ENCODE results near the gene PTPRM. TPM values are rescaled to one million over a fixed set of nuclear protein-coding genes. Genes with fewer than 3 reads are reported as not detected.
A peak's percentile ranks its signal among the peaks of the same experiment; 100 is the strongest.

Gene PTPRM
- total and polyA plus RNA-seq, 4 donors: 61.1 to 146 (median 87.5) TPM

DNA sequence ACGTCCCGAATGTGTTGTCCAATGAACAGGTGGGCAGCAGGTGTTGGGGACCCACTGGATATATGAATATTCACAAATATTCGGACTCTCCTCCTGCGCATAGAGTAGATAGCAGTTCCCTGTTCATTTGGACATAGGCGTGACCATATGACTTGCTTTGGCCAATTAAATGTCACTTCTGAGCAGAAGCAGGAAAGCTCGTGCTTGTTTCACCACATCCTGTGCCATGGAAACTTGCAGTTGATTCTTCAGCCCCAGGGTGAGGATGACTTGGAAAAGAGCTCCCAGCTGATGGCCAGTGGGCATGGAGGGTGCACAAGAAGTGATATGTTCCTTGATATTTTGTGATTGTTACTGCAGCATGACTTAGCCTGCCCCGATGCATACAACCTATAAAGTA lies 52.6 kb downstream of the PTPRM start:
- Histone ChIP-seq H3K9me3 (ENCODE audit: control insufficient read depth in 4 of 4, insufficient read depth in 3 of 4, low read length in 3 of 4) (no peaks in the 10 kb centered on the region), H3K36me3 (ENCODE audit: control insufficient read depth in 4 of 4, insufficient read depth in 4 of 4, low read length in 4 of 4) (no peaks in the 10 kb centered on the region), H3K4me3 (no peak overlapping the region), H3K27ac (ENCODE audit: low read depth in 1 of 2, low read length in 1 of 2) (no peak overlapping the region), H3K4me1 (ENCODE audit: control insufficient read depth in 5 of 5, insufficient read depth in 5 of 5, low read length in 5 of 5) (peaks cover 7 to 46% (median 29%) of the 10 kb centered on the region in 5 donors), H3K9ac (ENCODE audit: insufficient read depth in 1 of 2, low read length in 2 of 2) (no peak overlapping the region), H3K27me3 (ENCODE audit: control insufficient read depth in 3 of 3, insufficient read depth in 3 of 3, low read length in 2 of 3) (no peaks in the 10 kb centered on the region)
- no peak for ATAC-seq (ENCODE audit: insufficient read depth, low FRiP score)
- no peak for DNase-seq
- 86% methylated on average over 7 of the region's 7 CpGs for WGBS, 2 donors
- TF ChIP-seq, protein P1, sequence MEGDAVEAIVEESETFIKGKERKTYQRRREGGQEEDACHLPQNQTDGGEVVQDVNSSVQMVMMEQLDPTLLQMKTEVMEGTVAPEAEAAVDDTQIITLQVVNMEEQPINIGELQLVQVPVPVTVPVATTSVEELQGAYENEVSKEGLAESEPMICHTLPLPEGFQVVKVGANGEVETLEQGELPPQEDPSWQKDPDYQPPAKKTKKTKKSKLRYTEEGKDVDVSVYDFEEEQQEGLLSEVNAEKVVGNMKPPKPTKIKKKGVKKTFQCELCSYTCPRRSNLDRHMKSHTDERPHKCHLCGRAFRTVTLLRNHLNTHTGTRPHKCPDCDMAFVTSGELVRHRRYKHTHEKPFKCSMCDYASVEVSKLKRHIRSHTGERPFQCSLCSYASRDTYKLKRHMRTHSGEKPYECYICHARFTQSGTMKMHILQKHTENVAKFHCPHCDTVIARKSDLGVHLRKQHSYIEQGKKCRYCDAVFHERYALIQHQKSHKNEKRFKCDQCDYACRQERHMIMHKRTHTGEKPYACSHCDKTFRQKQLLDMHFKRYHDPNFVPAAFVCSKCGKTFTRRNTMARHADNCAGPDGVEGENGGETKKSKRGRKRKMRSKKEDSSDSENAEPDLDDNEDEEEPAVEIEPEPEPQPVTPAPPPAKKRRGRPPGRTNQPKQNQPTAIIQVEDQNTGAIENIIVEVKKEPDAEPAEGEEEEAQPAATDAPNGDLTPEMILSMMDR (IDR thresholded peaks at IDR 0.05; ENCODE audit: control extremely low read depth, extremely low read depth): no peak

DNA sequence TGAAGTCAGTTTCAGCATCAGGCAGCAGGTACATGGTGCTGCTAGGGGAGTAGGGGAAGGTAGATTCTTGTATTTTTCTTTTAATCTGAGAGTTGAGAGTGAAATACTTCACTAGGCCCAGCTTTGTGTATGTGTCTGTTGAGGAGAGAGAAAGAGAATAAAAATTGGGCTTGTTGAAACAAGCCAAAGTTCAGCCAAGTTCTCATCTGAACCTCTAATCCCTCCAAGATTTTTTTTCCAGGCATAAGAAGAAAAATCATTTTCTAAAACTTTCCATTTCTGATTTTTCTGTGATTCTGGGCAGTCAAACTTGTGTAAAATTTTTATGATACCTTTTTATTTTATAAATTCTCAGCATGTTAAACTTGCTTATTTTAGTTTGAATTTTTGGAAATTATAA lies 55.6 kb downstream of the PTPRM start:
- Histone ChIP-seq H3K9ac (ENCODE audit: insufficient read depth in 1 of 2, low read length in 2 of 2) (no peak overlapping the region), H3K27ac (ENCODE audit: low read depth in 1 of 2, low read length in 1 of 2) (no peak overlapping the region), H3K9me3 (ENCODE audit: control insufficient read depth in 4 of 4, insufficient read depth in 3 of 4, low read length in 3 of 4) (no peaks in the 10 kb centered on the region), H3K27me3 (ENCODE audit: control insufficient read depth in 3 of 3, insufficient read depth in 3 of 3, low read length in 2 of 3) (no peaks in the 10 kb centered on the region), H3K4me3 (no peak overlapping the region), H3K36me3 (ENCODE audit: control insufficient read depth in 4 of 4, insufficient read depth in 4 of 4, low read length in 4 of 4) (no peaks in the 10 kb centered on the region), H3K4me1 (ENCODE audit: control insufficient read depth in 5 of 5, insufficient read depth in 5 of 5, low read length in 5 of 5) (peaks cover 7 to 36% (median 21%) of the 10 kb centered on the region in 5 donors)
- TF ChIP-seq, protein P1 (IDR thresholded peaks at IDR 0.05; ENCODE audit: control extremely low read depth, extremely low read depth): no peak
- DNase-seq (peak in 1 of 3 donors; percentile 32), ATAC-seq (ENCODE audit: insufficient read depth, low FRiP score) (no peak)

DNA sequence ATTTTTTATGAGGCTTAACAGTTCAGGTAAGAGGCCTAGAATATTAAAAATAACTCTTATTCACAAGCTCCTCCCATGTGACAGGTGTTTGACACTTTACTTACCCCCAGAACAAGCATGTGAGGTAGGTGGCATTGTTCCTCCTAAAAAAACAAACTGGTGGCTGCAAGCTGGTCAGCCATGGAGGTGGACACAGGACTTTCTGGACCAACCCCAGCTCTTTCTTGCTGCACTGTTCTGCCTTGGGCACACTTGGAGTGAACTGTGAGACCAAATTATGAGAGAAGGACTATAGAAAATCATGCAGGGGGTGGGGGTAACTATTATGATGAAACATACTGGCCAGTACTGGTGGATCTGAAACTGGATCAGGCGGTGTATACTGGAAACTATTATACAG lies 56.6 kb downstream of the PTPRM start:
- WGBS, 2 donors: 94 to 95% methylated on average over 1 of the region's 1 CpG
- DNase-seq: no peak
- Histone ChIP-seq H3K27me3 (ENCODE audit: control insufficient read depth in 3 of 3, insufficient read depth in 3 of 3, low read length in 2 of 3) (no peaks in the 10 kb centered on the region), H3K27ac (ENCODE audit: low read depth in 1 of 2, low read length in 1 of 2) (no peak overlapping the region), H3K9ac (ENCODE audit: insufficient read depth in 1 of 2, low read length in 2 of 2) (no peak overlapping the region), H3K36me3 (ENCODE audit: control insufficient read depth in 4 of 4, insufficient read depth in 4 of 4, low read length in 4 of 4) (no peaks in the 10 kb centered on the region), H3K4me1 (ENCODE audit: control insufficient read depth in 5 of 5, insufficient read depth in 5 of 5, low read length in 5 of 5) (peaks cover 7 to 34% (median 16%) of the 10 kb centered on the region in 5 donors), H3K9me3 (ENCODE audit: control insufficient read depth in 4 of 4, insufficient read depth in 3 of 4, low read length in 3 of 4) (no peaks in the 10 kb centered on the region), H3K4me3 (no peak overlapping the region)
- TF ChIP-seq, protein P1 (IDR thresholded peaks at IDR 0.05; ENCODE audit: control extremely low read depth, extremely low read depth): no peak
- ATAC-seq (ENCODE audit: insufficient read depth, low FRiP score): no peak

DNA sequence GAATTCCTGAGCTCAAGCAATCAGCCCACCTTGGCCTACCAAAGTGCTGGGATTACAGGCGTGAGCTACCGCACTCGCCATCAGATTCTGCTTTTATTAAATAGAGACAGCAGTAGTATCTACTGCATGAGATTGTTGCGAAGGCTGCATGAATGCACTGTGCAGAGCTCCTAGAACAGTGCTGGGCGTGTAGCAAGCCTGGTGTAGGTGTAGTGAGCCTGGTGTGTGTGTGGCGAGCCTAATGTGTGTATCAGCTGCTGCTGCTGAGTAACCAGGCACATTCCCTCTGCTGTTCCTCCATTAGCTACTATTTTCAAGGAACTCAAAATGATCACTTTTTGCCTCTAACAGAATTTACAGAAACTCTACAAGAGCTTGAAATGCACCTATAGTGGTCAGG lies 57.6 kb downstream of the PTPRM start:
- H3K4me1 ChIP-seq (ENCODE audit: control insufficient read depth in 5 of 5, insufficient read depth in 5 of 5, low read length in 5 of 5): peaks cover 4 to 28% (median 5%) of the 10 kb centered on the region in 5 donors
- H3K27me3 ChIP-seq (ENCODE audit: control insufficient read depth in 3 of 3, insufficient read depth in 3 of 3, low read length in 2 of 3): no peaks in the 10 kb centered on the region
- DNase-seq (no peak), ATAC-seq (ENCODE audit: insufficient read depth, low FRiP score) (no peak)
- TF ChIP-seq, protein P1 (IDR thresholded peaks at IDR 0.05; ENCODE audit: control extremely low read depth, extremely low read depth): no peak
- no peak overlapping the region for H3K27ac ChIP-seq (ENCODE audit: low read depth in 1 of 2, low read length in 1 of 2)
- H3K9ac ChIP-seq (ENCODE audit: insufficient read depth in 1 of 2, low read length in 2 of 2): no peak overlapping the region
- no peaks in the 10 kb centered on the region for H3K9me3 ChIP-seq (ENCODE audit: control insufficient read depth in 4 of 4, insufficient read depth in 3 of 4, low read length in 3 of 4)
- WGBS, 2 donors: 96% methylated on average over 6 of the region's 6 CpGs
- no peak overlapping the region for H3K4me3 ChIP-seq
- no peaks in the 10 kb centered on the region for H3K36me3 ChIP-seq (ENCODE audit: control insufficient read depth in 4 of 4, insufficient read depth in 4 of 4, low read length in 4 of 4)

Data from lung (tissue), 12 donors.